NCI-H1417 treated with DMSO at 0.1 percent for 48 hours (cell line): ENCODE results near the gene KRT15.

ENCODE experiments used
- DNase-seq: peaks from one replicate; lab custom pipeline; 2025; lab: John Stamatoyannopoulos, UW

KRT15 gene

GRCh38 chr17:41480136-41480535 lies 38.6 kb downstream of the KRT15 start:
- DNase-seq, result no peak

GRCh38 chr17:41478237-41478636 lies 40.5 kb downstream of the KRT15 start:
- no peak for DNase-seq

GRCh38 chr17:41476866-41477815 lies 41.5 kb downstream of the KRT15 start:
- DNase-seq, result no peak

GRCh38 chr17:41475421-41475820 lies 43.3 kb downstream of the KRT15 start:
- DNase-seq, result no peak

GRCh38 chr17:41474863-41475262 lies 43.8 kb downstream of the KRT15 start:
- DNase-seq, result no peak

- no peak for DNase-seq
Measured at GRCh38 chr17:41468346-41468745, 50.3 kb downstream of the KRT15 start.

- no peak for DNase-seq
Measured at GRCh38 chr17:41467561-41467960, 51.1 kb downstream of the KRT15 start.

- DNase-seq, result no peak
Measured at GRCh38 chr17:41466988-41467387, 51.7 kb downstream of the KRT15 start, which contains the start of gene KRT32. Gene KRT32, minus strand, starts transcription at chr17:41467386. Its CDS starts 61 bp downstream, at chr17:41467325.

GRCh38 chr17:41464682-41465081 lies 54.0 kb downstream of the KRT15 start:
- no peak for DNase-seq

- no peak for DNase-seq
Measured at GRCh38 chr17:41464173-41464572, 54.5 kb downstream of the KRT15 start.

GRCh38 chr17:41463746-41464145 lies 54.9 kb downstream of the KRT15 start:
- DNase-seq, result no peak
